ENCODE measurements around the gene WNT10A.
"Not testable (repeated sequence)": the region's sequence is repeated elsewhere in the genome, so short reads cannot be mapped to it uniquely, and the experiment has no call there.

WNT10A gene

GRCh38 chr2:218880102-218880858 is at the start of gene WNT10A:
TSS of gene WNT10A (plus strand) at chr2:218880852. CDS start at chr2:218880996, 144 bp downstream.
- DNase-seq (ENCODE audit: low read depth): peak; percentile 78

GRCh38 chr2:218831378-218831990 is 49.2 kb upstream of the WNT10A start, which contains the start of gene PRKAG3:
TSS of gene PRKAG3 (minus strand) at chr2:218831803.
- DNase-seq (ENCODE audit: low read depth): no peak

- DNase-seq (ENCODE audit: low read depth): no peak
These were observed 48.6 kb upstream of the WNT10A start for GRCh38 chr2:218832081-218832480.

GRCh38 chr2:218832520-218832919 is 48.1 kb upstream of the WNT10A start:
- no peak for DNase-seq (ENCODE audit: low read depth)

GRCh38 chr2:218833023-218833609 is 47.5 kb upstream of the WNT10A start:
- DNase-seq (ENCODE audit: low read depth): no peak

- no peak for DNase-seq (ENCODE audit: low read depth)
These were observed 46.0 kb upstream of the WNT10A start for GRCh38 chr2:218834685-218835084.

- no peak for DNase-seq (ENCODE audit: low read depth)
These were observed 43.2 kb upstream of the WNT10A start for GRCh38 chr2:218837495-218837894.

- DNase-seq (ENCODE audit: low read depth): no peak
These were observed 41.2 kb upstream of the WNT10A start for GRCh38 chr2:218839430-218839829.

GRCh38 chr2:218839888-218840287 is 40.8 kb upstream of the WNT10A start:
- DNase-seq (ENCODE audit: low read depth): no peak

- not testable (repeated sequence) for DNase-seq (ENCODE audit: low read depth)
These were observed 36.3 kb upstream of the WNT10A start for GRCh38 chr2:218844334-218844733.

- DNase-seq (ENCODE audit: low read depth): not testable (repeated sequence)
These were observed 33.7 kb upstream of the WNT10A start for GRCh38 chr2:218846963-218847362.

- DNase-seq (ENCODE audit: low read depth): no peak
These were observed 30.9 kb upstream of the WNT10A start for GRCh38 chr2:218849721-218850120.

GRCh38 chr2:218850796-218851195 is 29.9 kb upstream of the WNT10A start:
- no peak for DNase-seq (ENCODE audit: low read depth)

- DNase-seq (ENCODE audit: low read depth): no peak
These were observed 29.4 kb upstream of the WNT10A start for GRCh38 chr2:218851286-218851685.

- peak; percentile 64 for DNase-seq (ENCODE audit: low read depth)
These were observed 27.6 kb upstream of the WNT10A start for GRCh38 chr2:218852911-218853667.

- no peak for DNase-seq (ENCODE audit: low read depth)
These were observed 26.9 kb upstream of the WNT10A start for GRCh38 chr2:218853766-218854165.

- no peak for DNase-seq (ENCODE audit: low read depth)
These were observed 25.8 kb upstream of the WNT10A start for GRCh38 chr2:218854860-218855259.

GRCh38 chr2:218855305-218856166 is 25.1 kb upstream of the WNT10A start:
- no peak for DNase-seq (ENCODE audit: low read depth)

- no peak for DNase-seq (ENCODE audit: low read depth)
These were observed 24.3 kb upstream of the WNT10A start for GRCh38 chr2:218856167-218856895.

GRCh38 chr2:218856896-218857243 is 23.8 kb upstream of the WNT10A start:
- no peak for DNase-seq (ENCODE audit: low read depth)

Measured in activated T-cell treated with anti-CD3 and anti-CD28 coated beads for 1 hour (primary cell).